ENCODE measurements around the gene EPHB1.
"Not testable (repeated sequence)": the region's sequence is repeated elsewhere in the genome, so short reads cannot be mapped to it uniquely, and the experiment has no call there.

EPHB1 gene

DNA sequence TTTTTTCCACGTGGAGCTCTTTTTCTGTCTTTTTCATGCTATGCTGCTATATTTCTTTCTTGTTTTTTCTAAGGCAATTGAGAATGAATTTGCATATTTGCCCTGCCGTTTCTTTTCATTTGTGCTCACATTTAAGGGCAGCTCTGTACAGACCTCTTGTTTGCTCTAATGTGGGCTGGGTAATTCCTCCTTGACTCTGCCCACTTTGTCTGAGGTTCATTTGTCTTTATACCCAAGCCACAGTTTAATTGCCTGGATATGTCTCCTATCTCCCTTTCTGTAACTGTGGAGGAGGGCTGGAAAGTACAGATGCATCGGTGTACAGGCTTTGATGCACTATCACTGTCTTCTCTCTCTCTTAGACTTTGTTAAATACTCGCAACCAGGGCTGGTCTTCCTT, 195.9 kb downstream of the EPHB1 start:
- H3K9me3 Mint-ChIP-seq: no peaks in the 10 kb centered on the region
- no peaks in the 10 kb centered on the region for H3K36me3 Mint-ChIP-seq (ENCODE audit: low read depth)
- H3K27ac Mint-ChIP-seq: no peak overlapping the region
- no peaks in the 10 kb centered on the region for H3K4me1 Mint-ChIP-seq
- DNase-seq (no peak), ATAC-seq (no peak)
- no peak overlapping the region for H3K4me3 Mint-ChIP-seq
- no peaks in the 10 kb centered on the region for H3K27me3 Mint-ChIP-seq

DNA sequence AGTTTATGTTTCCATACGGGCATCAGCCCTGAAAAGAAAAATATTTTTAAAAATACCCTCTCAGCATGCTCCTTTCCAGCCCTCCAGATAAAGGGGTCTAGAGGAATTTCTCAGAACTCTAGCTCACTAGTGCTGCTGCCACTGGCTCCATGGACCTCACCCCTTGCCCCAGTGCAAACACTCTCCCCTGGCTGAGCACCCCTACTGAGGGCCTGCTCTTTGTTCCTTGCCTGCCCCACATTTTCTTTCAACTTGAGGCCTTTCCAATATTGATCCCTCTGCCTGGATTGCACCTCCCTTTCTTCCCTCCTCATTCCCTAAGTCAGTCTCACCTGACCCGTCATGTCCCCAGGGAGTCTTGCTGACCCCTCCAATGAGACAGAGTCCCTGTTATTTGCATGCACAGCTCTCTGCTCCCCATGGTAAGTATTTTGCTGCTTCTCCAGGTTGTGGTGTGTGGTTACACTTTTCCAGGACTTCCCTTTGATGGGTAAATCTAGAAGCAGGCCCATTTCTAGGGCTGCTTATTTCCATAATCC, 196.5 kb downstream of the EPHB1 start:
- DNase-seq (no peak), ATAC-seq (no peak)
- H3K27me3 Mint-ChIP-seq: no peaks in the 10 kb centered on the region
- H3K4me3 Mint-ChIP-seq: no peak overlapping the region
- H3K36me3 Mint-ChIP-seq (ENCODE audit: low read depth): no peaks in the 10 kb centered on the region
- no peak overlapping the region for H3K27ac Mint-ChIP-seq
- no peaks in the 10 kb centered on the region for H3K9me3 Mint-ChIP-seq
- no peaks in the 10 kb centered on the region for H3K4me1 Mint-ChIP-seq

GRCh38 chr3:134992180-134992579, 197.1 kb downstream of the EPHB1 start:
- Mint-ChIP-seq H3K4me1 (no peaks in the 10 kb centered on the region), H3K4me3 (no peak overlapping the region), H3K27me3 (peaks cover 2% of the 10 kb centered on the region), H3K9me3 (no peaks in the 10 kb centered on the region), H3K36me3 (ENCODE audit: low read depth) (no peaks in the 10 kb centered on the region), H3K27ac (no peak overlapping the region)
- no peak for ATAC-seq
- no peak for DNase-seq

GRCh38 chr3:134992586-134992985, 197.5 kb downstream of the EPHB1 start:
- H3K4me3 Mint-ChIP-seq: no peak overlapping the region
- no peaks in the 10 kb centered on the region for H3K9me3 Mint-ChIP-seq
- ATAC-seq: no peak
- peaks cover 2% of the 10 kb centered on the region for H3K27me3 Mint-ChIP-seq
- H3K4me1 Mint-ChIP-seq: no peaks in the 10 kb centered on the region
- no peak overlapping the region for H3K27ac Mint-ChIP-seq
- no peak for DNase-seq
- no peaks in the 10 kb centered on the region for H3K36me3 Mint-ChIP-seq (ENCODE audit: low read depth)

- Mint-ChIP-seq H3K27ac (no peak overlapping the region), H3K9me3 (no peaks in the 10 kb centered on the region), H3K36me3 (ENCODE audit: low read depth) (no peaks in the 10 kb centered on the region), H3K27me3 (peaks cover 2% of the 10 kb centered on the region), H3K4me3 (no peak overlapping the region), H3K4me1 (no peaks in the 10 kb centered on the region)
- ATAC-seq (no peak), DNase-seq (no peak)
Observed at GRCh38 chr3:134993011-134993410, 198.0 kb downstream of the EPHB1 start.

DNA sequence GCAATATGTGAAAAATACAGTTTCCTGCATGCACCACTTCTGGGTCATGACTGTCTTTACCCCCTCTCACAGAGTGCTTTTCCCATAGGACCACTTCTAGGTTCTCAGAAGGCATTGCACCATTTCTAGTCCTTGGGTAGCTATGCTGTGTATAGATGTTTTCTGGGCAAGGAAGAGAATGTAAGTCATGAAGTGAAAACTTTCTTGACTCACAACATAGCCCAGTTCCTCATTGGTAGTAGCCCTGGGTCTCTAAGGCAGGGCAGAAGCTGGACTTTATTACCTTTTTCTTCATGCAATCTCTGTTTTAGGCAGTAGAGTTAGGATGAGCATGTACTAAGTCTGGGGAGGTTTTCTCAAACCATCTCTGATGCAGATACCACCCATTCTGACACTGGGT, 203.1 kb downstream of the EPHB1 start:
- Mint-ChIP-seq H3K27ac (no peak overlapping the region), H3K27me3 (peaks cover 6% of the 10 kb centered on the region), H3K4me3 (no peak overlapping the region), H3K4me1 (no peaks in the 10 kb centered on the region), H3K9me3 (no peaks in the 10 kb centered on the region), H3K36me3 (ENCODE audit: low read depth) (no peaks in the 10 kb centered on the region)
- no peak for DNase-seq
- no peak for ATAC-seq

DNA sequence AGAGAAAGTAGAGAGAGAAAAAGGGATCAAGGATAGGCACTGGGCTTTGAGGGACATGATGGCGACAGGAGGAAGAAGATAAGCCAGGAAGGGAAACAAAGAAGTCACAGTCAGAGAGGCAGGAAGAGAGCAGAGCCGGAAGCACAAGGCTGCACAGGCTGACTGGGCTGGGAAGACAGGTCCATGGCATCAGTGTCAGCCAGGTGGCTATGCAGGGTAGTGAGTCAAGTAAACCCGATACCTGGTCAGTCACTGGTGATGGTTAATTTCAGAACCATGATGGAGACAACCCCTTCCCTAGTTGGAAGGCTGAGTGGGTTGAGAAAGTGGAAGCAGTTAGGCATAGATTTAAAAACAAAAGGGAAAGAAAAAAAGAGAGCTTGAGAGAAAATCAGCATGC, 203.8 kb downstream of the EPHB1 start:
- DNase-seq (no peak), ATAC-seq (no peak)
- Mint-ChIP-seq H3K27ac (no peak overlapping the region), H3K36me3 (ENCODE audit: low read depth) (no peaks in the 10 kb centered on the region), H3K4me3 (no peak overlapping the region), H3K4me1 (no peaks in the 10 kb centered on the region), H3K27me3 (peaks cover 6% of the 10 kb centered on the region), H3K9me3 (no peaks in the 10 kb centered on the region)

- H3K9me3 Mint-ChIP-seq: no peaks in the 10 kb centered on the region
- H3K36me3 Mint-ChIP-seq (ENCODE audit: low read depth): no peaks in the 10 kb centered on the region
- no peaks in the 10 kb centered on the region for H3K4me1 Mint-ChIP-seq
- DNase-seq: no peak
- H3K27me3 Mint-ChIP-seq: peaks cover 6% of the 10 kb centered on the region
- H3K4me3 Mint-ChIP-seq: no peak overlapping the region
- no peak overlapping the region for H3K27ac Mint-ChIP-seq
- ATAC-seq: no peak
Observed at GRCh38 chr3:135000465-135000864, 205.4 kb downstream of the EPHB1 start.

DNA sequence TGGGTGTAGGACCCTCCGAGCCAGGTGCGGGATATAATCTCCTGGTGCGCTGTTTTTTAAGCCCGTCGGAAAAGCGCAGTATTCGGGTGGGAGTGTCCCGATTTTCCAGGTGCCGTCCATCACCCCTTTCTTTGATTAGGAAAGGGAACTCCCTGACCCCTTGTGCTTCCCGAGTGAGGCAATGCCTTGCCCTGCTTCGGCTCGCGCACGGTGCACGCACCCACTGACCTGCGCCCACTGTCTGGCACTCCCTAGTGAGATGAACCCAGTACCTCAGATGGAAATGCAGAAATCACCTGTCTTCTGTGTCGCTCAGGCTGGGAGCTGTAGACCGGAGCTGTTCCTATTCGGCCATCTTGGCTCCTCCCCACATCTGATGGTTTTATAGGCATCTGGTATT, 210.6 kb downstream of the EPHB1 start:
- not testable (repeated sequence) for H3K4me1 Mint-ChIP-seq; H3K9me3 Mint-ChIP-seq; H3K36me3 Mint-ChIP-seq (ENCODE audit: low read depth); DNase-seq; ATAC-seq; H3K4me3 Mint-ChIP-seq; H3K27me3 Mint-ChIP-seq; H3K27ac Mint-ChIP-seq

GRCh38 chr3:135007607-135008006, 212.5 kb downstream of the EPHB1 start:
- ATAC-seq (no peak), DNase-seq (no peak)
- Mint-ChIP-seq H3K4me1 (no peaks in the 10 kb centered on the region), H3K36me3 (ENCODE audit: low read depth) (no peaks in the 10 kb centered on the region), H3K4me3 (no peak overlapping the region), H3K9me3 (peaks cover 7% of the 10 kb centered on the region), H3K27ac (no peak overlapping the region), H3K27me3 (peaks cover 2% of the 10 kb centered on the region)

DNA sequence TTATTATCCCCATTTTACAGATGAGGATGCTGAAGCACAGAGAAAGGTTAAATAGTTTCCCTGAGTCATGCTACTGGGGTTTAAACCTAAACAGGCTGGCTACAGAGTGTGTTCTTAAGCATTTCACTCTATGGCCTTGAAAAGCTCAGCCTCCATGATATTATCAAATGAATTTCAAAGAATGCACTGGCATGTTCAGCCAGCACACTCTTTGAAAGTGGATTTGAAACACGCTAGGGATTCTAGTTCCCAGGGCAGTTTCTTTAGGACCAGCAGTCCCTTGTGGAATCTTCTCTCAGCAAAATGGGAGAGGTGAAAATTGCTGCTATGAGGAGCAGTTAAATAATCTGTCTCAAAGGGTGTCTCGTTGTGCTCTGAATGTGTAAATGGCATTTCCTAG, 213.3 kb downstream of the EPHB1 start:
- H3K27me3 Mint-ChIP-seq: peaks cover 2% of the 10 kb centered on the region
- H3K36me3 Mint-ChIP-seq (ENCODE audit: low read depth): no peaks in the 10 kb centered on the region
- ATAC-seq (no peak), DNase-seq (no peak)
- H3K9me3 Mint-ChIP-seq: peaks cover 7% of the 10 kb centered on the region
- H3K4me3 Mint-ChIP-seq: no peak overlapping the region
- H3K27ac Mint-ChIP-seq: no peak overlapping the region
- H3K4me1 Mint-ChIP-seq: no peaks in the 10 kb centered on the region

DNA sequence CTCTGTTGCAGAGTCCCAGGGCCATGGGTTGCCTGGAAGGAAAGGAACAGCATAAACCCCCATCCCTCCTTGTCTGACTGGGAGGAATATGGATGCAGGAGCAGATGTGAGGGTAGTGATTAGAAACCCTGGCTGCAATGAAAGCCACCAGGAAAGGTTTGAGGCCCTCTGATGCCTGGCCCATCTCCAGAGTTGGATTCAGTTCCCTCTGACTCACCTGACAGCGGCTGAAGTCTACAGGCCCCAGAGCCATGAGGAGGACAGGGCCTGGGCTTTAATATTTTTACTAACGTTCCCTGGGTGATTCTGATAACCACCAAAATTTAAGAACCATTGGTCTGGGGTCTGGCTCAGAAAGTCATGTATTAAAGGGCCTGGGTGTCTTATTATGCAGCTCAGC, 214.0 kb downstream of the EPHB1 start:
- no peaks in the 10 kb centered on the region for H3K4me1 Mint-ChIP-seq
- H3K27me3 Mint-ChIP-seq: peaks cover 2% of the 10 kb centered on the region
- peaks cover 7% of the 10 kb centered on the region for H3K9me3 Mint-ChIP-seq
- no peak overlapping the region for H3K4me3 Mint-ChIP-seq
- no peaks in the 10 kb centered on the region for H3K36me3 Mint-ChIP-seq (ENCODE audit: low read depth)
- H3K27ac Mint-ChIP-seq: no peak overlapping the region
- ATAC-seq (no peak), DNase-seq (no peak)

DNA sequence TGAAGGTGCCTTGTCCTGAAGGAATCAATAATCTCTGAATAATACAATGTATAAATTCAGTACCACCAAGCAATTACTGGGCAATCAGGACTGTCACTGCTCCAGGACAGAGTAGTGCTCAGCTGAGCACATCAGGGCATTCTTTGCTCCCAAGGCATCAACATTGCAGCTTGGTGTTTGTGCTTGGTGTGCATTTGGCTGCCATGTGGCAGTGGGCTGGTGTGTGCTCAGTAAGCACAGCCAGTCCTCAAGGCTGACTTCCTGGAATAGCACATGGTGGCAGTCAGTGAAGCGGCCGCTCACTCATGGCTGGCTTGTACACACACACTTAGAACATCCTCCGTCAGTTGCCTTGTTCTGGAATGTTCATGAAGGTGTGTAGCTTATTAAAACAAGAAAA, 217.0 kb downstream of the EPHB1 start:
- Mint-ChIP-seq H3K27ac (no peak overlapping the region), H3K27me3 (no peaks in the 10 kb centered on the region), H3K36me3 (ENCODE audit: low read depth) (no peaks in the 10 kb centered on the region), H3K9me3 (no peaks in the 10 kb centered on the region), H3K4me3 (no peak overlapping the region), H3K4me1 (no peaks in the 10 kb centered on the region)
- DNase-seq (no peak), ATAC-seq (no peak)

- no peaks in the 10 kb centered on the region for H3K9me3 Mint-ChIP-seq
- H3K4me1 Mint-ChIP-seq: no peaks in the 10 kb centered on the region
- DNase-seq: no peak
- H3K27me3 Mint-ChIP-seq: no peaks in the 10 kb centered on the region
- H3K4me3 Mint-ChIP-seq: no peak overlapping the region
- H3K36me3 Mint-ChIP-seq (ENCODE audit: low read depth): no peaks in the 10 kb centered on the region
- no peak overlapping the region for H3K27ac Mint-ChIP-seq
- no peak for ATAC-seq
Observed at GRCh38 chr3:135013206-135013605, 218.1 kb downstream of the EPHB1 start.

DNA sequence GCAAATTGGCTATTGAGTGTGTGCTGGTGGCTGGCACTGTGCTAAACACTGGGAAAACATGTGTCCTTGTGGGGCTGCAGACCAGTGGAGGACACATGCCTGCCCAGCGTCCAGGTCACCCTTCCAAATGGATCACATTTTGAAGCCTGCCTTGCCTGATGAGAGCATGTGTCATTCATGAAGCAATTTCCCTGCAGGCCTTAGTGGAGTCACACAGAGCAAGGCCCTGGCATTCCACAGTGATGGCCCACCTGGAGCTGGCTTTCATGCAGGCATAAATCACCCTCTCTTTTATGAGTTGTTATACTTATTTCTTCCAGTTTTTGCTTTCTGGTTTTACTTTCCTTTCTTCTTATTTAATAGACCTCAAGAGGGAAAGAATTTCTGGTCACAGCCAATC, 219.5 kb downstream of the EPHB1 start:
- no peaks in the 10 kb centered on the region for H3K36me3 Mint-ChIP-seq (ENCODE audit: low read depth)
- ATAC-seq (no peak), DNase-seq (no peak)
- no peak overlapping the region for H3K27ac Mint-ChIP-seq
- no peaks in the 10 kb centered on the region for H3K27me3 Mint-ChIP-seq
- H3K4me3 Mint-ChIP-seq: no peak overlapping the region
- no peaks in the 10 kb centered on the region for H3K4me1 Mint-ChIP-seq
- no peaks in the 10 kb centered on the region for H3K9me3 Mint-ChIP-seq

Measured in activated naive CD8-positive, alpha-beta T cell treated with anti-CD3 and anti-CD28 coated beads, Interleukin-2, amount 50 U/mL, for 24 hours (primary cell).